ENCODE data around the gene CRYAA.
A peak's percentile ranks its signal among the peaks of the same experiment; 100 is the strongest.

CRYAA gene

DNA sequence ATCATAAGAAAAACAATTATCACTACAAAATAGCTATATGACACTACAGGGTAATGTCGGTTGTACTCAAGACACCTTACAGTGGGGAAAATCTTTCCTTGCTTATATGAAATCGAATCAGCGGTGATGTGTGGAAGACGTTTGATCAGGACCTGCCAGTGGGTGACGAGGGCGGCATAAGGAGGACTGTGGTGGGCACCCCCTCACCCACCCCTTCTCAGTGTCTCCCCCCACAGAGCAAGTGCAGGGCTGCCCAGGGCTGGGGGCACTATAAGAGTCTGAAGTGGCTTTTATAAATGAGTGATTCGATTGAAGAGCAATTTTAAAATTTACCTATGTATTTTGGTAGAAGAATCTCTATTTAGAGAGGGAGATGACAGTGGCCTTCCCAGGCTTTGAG, 35.8 kb downstream of the CRYAA start:
- TF ChIP-seq CTCF (conservative IDR thresholded peaks at IDR 0.05; ENCODE audit: low read depth, low read length), result no peak
- no peak for DNase-seq (ENCODE audit: low read depth)

DNA sequence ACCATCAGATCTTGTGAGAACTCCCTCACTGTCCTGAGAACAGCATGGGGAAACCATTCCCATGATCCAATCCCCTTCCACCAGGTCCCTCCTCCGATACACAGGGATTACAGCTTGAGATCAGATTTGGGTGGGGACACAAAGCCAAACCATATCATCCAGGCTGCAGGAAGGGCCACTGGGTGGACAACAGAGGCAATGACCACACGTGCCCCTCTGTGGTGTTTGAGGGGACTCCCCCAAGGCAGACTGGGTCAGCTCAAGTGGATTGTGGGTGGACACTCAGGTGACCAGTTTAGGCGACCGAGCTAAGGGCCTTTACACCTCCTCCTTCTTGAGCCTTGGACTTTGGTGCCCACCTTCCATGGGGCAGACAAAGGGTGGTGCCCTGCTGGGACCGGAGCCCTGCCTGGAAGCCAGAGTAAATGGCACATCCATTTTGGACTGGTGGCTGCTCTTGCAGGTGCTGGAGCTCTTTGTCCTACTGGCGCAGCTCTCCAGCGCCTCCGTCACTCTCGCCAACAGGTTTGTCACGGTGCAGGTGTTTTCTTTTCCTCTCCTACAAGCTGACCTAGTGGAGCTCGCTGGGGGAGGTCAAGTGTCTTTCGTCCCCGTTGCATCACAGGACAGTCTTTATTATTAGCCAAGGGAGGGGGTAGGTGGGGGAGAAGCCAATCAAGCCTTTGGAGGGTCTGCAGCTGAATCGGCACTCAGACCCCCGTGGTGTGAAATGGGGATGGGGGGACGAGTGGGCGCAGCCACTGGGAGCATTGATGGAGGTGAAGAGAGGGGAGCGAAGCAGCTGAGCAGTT, 37.6 kb downstream of the CRYAA start:
- no peak overlapping the region for H3K4me3 ChIP-seq (ENCODE audit: low read depth, low read length)
- DNase-seq (ENCODE audit: low read depth), result no peak
- no peak for TF ChIP-seq CTCF (conservative IDR thresholded peaks at IDR 0.05; ENCODE audit: low read depth, low read length)

More for the DNA sequence above, 35.8 kb downstream of the CRYAA start:
- H3K4me3 ChIP-seq (ENCODE audit: low read depth, low read length), result no peak overlapping the region

GRCh38 chr21:43207043-43207315, 38.2 kb downstream of the CRYAA start:
- no peak for DNase-seq (ENCODE audit: low read depth)
- no peak for TF ChIP-seq CTCF (conservative IDR thresholded peaks at IDR 0.05; ENCODE audit: low read depth, low read length)
- H3K4me3 ChIP-seq (ENCODE audit: low read depth, low read length), result no peak overlapping the region

- DNase-seq (ENCODE audit: low read depth), result no peak
- no peak for TF ChIP-seq CTCF (conservative IDR thresholded peaks at IDR 0.05; ENCODE audit: low read depth, low read length)
- no peak overlapping the region for H3K4me3 ChIP-seq (ENCODE audit: low read depth, low read length)
Observed at GRCh38 chr21:43207868-43208267, 39.1 kb downstream of the CRYAA start.

DNA sequence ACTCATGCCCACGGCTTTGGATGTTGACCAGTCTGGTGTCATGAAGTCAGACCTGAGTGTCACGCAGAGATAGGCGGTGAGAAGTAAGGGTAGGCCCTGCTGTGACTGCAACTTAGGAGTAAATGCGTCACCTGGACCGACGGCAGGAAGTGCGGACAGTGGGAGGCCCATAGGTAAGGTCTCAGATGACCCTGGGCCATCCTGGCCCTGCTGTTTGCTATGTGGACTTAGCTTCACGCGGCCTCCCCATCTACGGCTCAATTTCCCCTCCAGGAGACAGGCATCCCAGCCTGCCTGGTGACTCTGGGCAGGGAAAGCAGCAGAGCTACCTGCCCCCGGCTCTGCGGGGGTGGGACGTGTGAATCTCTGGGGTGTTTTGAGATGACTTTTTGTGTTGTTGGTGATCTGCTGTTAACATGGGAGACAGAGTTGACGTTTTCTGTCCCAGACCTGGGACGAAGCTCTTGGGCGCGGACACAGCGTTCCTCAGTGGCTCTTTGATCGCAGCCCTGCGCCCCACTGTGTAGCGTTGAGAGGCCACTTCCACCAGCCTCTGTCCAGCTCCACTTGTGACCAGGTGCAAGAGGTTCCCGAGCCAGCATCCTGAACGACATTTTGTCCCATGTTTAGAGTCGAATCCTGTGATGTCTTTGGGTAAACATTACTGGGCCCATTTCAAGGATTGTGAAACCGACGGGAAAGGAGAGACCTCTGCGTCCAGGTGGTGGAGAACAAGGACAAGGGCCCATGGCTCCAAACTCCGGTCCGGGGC, 39.9 kb downstream of the CRYAA start:
- no peak for TF ChIP-seq CTCF (conservative IDR thresholded peaks at IDR 0.05; ENCODE audit: low read depth, low read length)
- H3K4me3 ChIP-seq (ENCODE audit: low read depth, low read length), result no peak overlapping the region
- DNase-seq (ENCODE audit: low read depth), result no peak

- H3K4me3 ChIP-seq (ENCODE audit: low read depth, low read length), result no peak overlapping the region
- no peak for TF ChIP-seq CTCF (conservative IDR thresholded peaks at IDR 0.05; ENCODE audit: low read depth, low read length)
- peak; percentile 76 for DNase-seq (ENCODE audit: low read depth)
Observed at GRCh38 chr21:43209575-43210453, 41.0 kb downstream of the CRYAA start.
